GM23338 (cell line): ENCODE data around the gene RALGPS1. TPM values are rescaled to one million over a fixed set of nuclear protein-coding genes. Genes with fewer than 3 reads are reported as not detected.

Source experiments
- ATAC-seq: fragments of 200-7000 bp; cut with Tn5 transposase; 3 replicates; pipeline ENCODE4 v1.9.1; 2020
- DNase-seq: peaks from one replicate; pipeline ENCODE4 v3.0.0-alpha.2; 2015; ENCODE audit warnings: low spot score
- H2AFZ ChIP-seq: fragments of 200-600 bp; sonication (generic); 2 replicates; pipeline ENCODE4 v1.8.0; 2016; ENCODE audit warnings: antibody characterized with exemption, mild to moderate bottlenecking, moderate library complexity
- H3F3A ChIP-seq: fragments of 200-600 bp; sonication (generic); replicated peaks from 2 replicates; pipeline ENCODE4 v1.8.0; 2017; ENCODE audit warnings: antibody characterized with exemption, mixed run types, low read depth
- H3K27ac ChIP-seq: fragments of 200-600 bp; sonication (generic); 2 replicates; pipeline ENCODE4 v1.6.1; 2016; ENCODE audit warnings: low read depth
- H3K27me3 ChIP-seq: fragments of 200-600 bp; sonication (generic); 2 replicates; pipeline ENCODE4 v1.8.0; 2016; ENCODE audit warnings: mild to moderate bottlenecking, mixed run types, moderate library complexity; ENCODE audit not compliant: insufficient read depth
- H3K36me3 ChIP-seq: fragments of 200-600 bp; sonication (generic); 2 replicates; pipeline ENCODE4 v1.8.0; 2016; ENCODE audit warnings: mild to moderate bottlenecking; ENCODE audit not compliant: insufficient read depth
- H3K4me1 ChIP-seq: fragments of 200-600 bp; sonication (generic); 2 replicates; pipeline ENCODE4 v1.8.0; 2016; ENCODE audit warnings: mild to moderate bottlenecking, moderate library complexity; ENCODE audit not compliant: insufficient read depth
- H3K4me2 ChIP-seq: fragments of 200-600 bp; sonication (generic); 2 replicates; pipeline ENCODE4 v1.7.1; 2017; ENCODE audit warnings: mixed run types
- H3K4me3 ChIP-seq: fragments of 200-600 bp; sonication (generic); 2 replicates; pipeline ENCODE4 v1.6.1; 2016; ENCODE audit warnings: mixed run types
- H3K79me2 ChIP-seq: fragments of 200-600 bp; sonication (generic); replicated peaks from 2 replicates; pipeline ENCODE4 v1.8.0; 2017; ENCODE audit warnings: mild to moderate bottlenecking; ENCODE audit not compliant: insufficient read depth
- H3K9me2 ChIP-seq: fragments of 200-600 bp; sonication (generic); 2 replicates; pipeline ENCODE4 v1.8.0; 2017; ENCODE audit not compliant: insufficient read depth
- H4K20me1 ChIP-seq: fragments of 200-600 bp; sonication (generic); replicated peaks from 2 replicates; pipeline ENCODE4 v1.8.0; 2017; ENCODE audit warnings: mild to moderate bottlenecking; ENCODE audit not compliant: insufficient read depth
- H3K27ac Mint-ChIP-seq: 2 replicates; pipeline ENCODE4 v1.8.0; 2020; ENCODE audit warnings: inconsistent platforms, mild to moderate bottlenecking, moderate library complexity, mixed read lengths
- H3K27me3 Mint-ChIP-seq: 3 replicates; pipeline ENCODE4 v1.8.0; 2022; ENCODE audit warnings: low read depth, mild to moderate bottlenecking, moderate library complexity, mixed read lengths, inconsistent platforms; ENCODE audit not compliant: insufficient read depth, poor library complexity
- H3K36me3 Mint-ChIP-seq: 3 replicates; pipeline ENCODE4 v1.8.0; 2021; ENCODE audit warnings: low read depth, mild to moderate bottlenecking, inconsistent platforms, moderate library complexity, mixed read lengths
- H3K4me1 Mint-ChIP-seq: 3 replicates; pipeline ENCODE4 v1.8.0; 2020; ENCODE audit warnings: mild to moderate bottlenecking, inconsistent platforms, mixed read lengths
- H3K4me3 Mint-ChIP-seq: 3 replicates; pipeline ENCODE4 v1.8.0; 2021; ENCODE audit warnings: moderate library complexity, mild to moderate bottlenecking, inconsistent platforms, mixed read lengths
- H3K9me3 Mint-ChIP-seq: 3 replicates; pipeline ENCODE4 v1.8.0; 2020; ENCODE audit warnings: moderate library complexity, mild to moderate bottlenecking, inconsistent platforms, mixed read lengths
- CREB1 ChIP-seq: fragments of 250-450 bp; sonication (Bioruptor Pico); IDR thresholded peaks from 2 replicates; pipeline ENCODE4 v1.5.0; 2020; ENCODE audit warnings: low read depth, mild to moderate bottlenecking, moderate library complexity
- EZH2 ChIP-seq: fragments of 200-600 bp; sonication (generic); IDR thresholded peaks from one replicate; pipeline ENCODE4 v1.8.0; 2017; ENCODE audit warnings: antibody characterized with exemption, mild to moderate bottlenecking, low read depth; ENCODE audit not compliant: unreplicated experiment
- EZH2phosphoT487 ChIP-seq: fragments of 200-600 bp; sonication (generic); IDR thresholded peaks from one replicate; pipeline ENCODE4 v1.8.1; 2018; ENCODE audit warnings: antibody characterized with exemption; ENCODE audit not compliant: unreplicated experiment
- JUNB ChIP-seq: IDR thresholded peaks from one replicate; pipeline ENCODE4 v1.6.1; 2016; ENCODE audit warnings: antibody characterized with exemption; ENCODE audit not compliant: unreplicated experiment
- NANOG ChIP-seq: IDR thresholded peaks from 2 replicates; pipeline ENCODE4 v1.6.1; 2016; ENCODE audit warnings: antibody characterized with exemption, borderline replicate concordance
- POLR2AphosphoS5 ChIP-seq: IDR thresholded peaks from 2 replicates; pipeline ENCODE4 v1.6.1; 2016; ENCODE audit warnings: antibody characterized with exemption, low read depth
- ZNF114 ChIP-seq: fragments of 250-450 bp; sonication (Bioruptor Pico); IDR thresholded peaks from 2 replicates; pipeline ENCODE4 v1.5.0; 2020; ENCODE audit warnings: mild to moderate bottlenecking, moderate library complexity
- ZNF331 ChIP-seq: fragments of 250-450 bp; sonication (Bioruptor Pico); IDR thresholded peaks from 2 replicates; pipeline ENCODE4 v1.5.0; 2020; ENCODE audit warnings: low read depth, mild to moderate bottlenecking, moderate library complexity
- polyA plus RNA-seq: library from polyadenylated mRNA; unstranded; fragments of >200 nt; fragmentation: Nextera tagmentation; extraction: Ambion mirVana; gene quantifications from 2 replicates; pipeline ENCODE4 v1.2.1, GENCODE V29; 2016
- total RNA-seq: library from RNA; depleted of rRNA; stranded (reverse); fragments of >200 nt; shearing (Covaris generic); gene quantifications from 2 replicates; pipeline ENCODE4 v1.2.3, GENCODE V29; 2014
- TF ChIP-seq, protein P1 (sequence below): IDR thresholded peaks from one replicate; pipeline ENCODE4 v1.6.1; 2018; ENCODE audit warnings: antibody characterized with exemption; ENCODE audit not compliant: unreplicated experiment
- TF ChIP-seq, protein P2 (sequence below): IDR thresholded peaks from 2 replicates; pipeline ENCODE4 v1.6.1; 2016; ENCODE audit warnings: antibody characterized with exemption
- TF ChIP-seq, protein P3 (sequence below), 2 experiments: fragments of 200-600 bp in 1 of 2; sonication (generic) in 1 of 2; conservative IDR thresholded peaks; 2 replicates each; pipeline versions ENCODE4 v1.5.1 to v1.6.1; 2016 to 2017; ENCODE audit warnings: antibody characterized with exemption in 2 of 2, low read depth in 2 of 2, mild to moderate bottlenecking in 2 of 2, moderate library complexity in 1 of 2

Gene RALGPS1
- total and polyA plus RNA-seq, 2 experiments from 2014 or later: 18.2 to 57.1 TPM

DNA sequence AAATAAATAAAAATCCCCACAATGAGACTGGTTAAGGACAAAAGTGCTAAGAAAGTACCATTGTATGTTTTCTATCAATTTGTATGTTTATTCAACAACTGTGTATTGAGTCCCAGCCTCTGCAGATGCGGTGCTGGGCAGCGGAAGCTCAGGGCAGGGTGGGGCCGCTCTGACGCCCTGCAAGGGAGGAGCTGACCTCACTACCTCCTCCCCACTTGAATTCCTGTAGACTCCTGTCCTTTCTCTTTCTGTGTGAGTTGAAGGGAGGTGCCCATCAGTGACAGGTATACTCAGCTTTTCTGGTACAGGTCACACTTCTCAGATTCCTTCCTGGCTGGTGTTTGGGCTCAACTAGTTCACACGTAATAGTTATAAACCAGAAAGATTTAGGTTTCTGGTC is 180.8 kb downstream of the RALGPS1 start:
- H3K9me3 Mint-ChIP-seq: no peaks in the 10 kb centered on the region
- H3K4me1 Mint-ChIP-seq: peaks cover 16% of the 10 kb centered on the region
- Histone ChIP-seq H4K20me1 (peaks cover 3% of the 10 kb centered on the region; the same call in 1 of the 2 replicates), H3K27me3 (no peaks in the 10 kb centered on the region), H3K4me3 (no peak overlapping the region), H3K27ac (no peak overlapping the region), H3K4me1 (no peaks in the 10 kb centered on the region), H3K36me3 (no peaks in the 10 kb centered on the region), H3F3A (no peaks in the 10 kb centered on the region), H2AFZ (no peak overlapping the region), H3K9me2 (no peaks in the 10 kb centered on the region), H3K4me2 (no peak overlapping the region), H3K79me2 (no peaks in the 10 kb centered on the region)
- no peak overlapping the region for H3K27ac Mint-ChIP-seq
- H3K27me3 Mint-ChIP-seq: peaks cover 11% of the 10 kb centered on the region
- no peaks in the 10 kb centered on the region for H3K36me3 Mint-ChIP-seq
- no peak for DNase-seq
- H3K4me3 Mint-ChIP-seq: no peak overlapping the region
- TF ChIP-seq NANOG: no peak
- TF ChIP-seq, protein P1, sequence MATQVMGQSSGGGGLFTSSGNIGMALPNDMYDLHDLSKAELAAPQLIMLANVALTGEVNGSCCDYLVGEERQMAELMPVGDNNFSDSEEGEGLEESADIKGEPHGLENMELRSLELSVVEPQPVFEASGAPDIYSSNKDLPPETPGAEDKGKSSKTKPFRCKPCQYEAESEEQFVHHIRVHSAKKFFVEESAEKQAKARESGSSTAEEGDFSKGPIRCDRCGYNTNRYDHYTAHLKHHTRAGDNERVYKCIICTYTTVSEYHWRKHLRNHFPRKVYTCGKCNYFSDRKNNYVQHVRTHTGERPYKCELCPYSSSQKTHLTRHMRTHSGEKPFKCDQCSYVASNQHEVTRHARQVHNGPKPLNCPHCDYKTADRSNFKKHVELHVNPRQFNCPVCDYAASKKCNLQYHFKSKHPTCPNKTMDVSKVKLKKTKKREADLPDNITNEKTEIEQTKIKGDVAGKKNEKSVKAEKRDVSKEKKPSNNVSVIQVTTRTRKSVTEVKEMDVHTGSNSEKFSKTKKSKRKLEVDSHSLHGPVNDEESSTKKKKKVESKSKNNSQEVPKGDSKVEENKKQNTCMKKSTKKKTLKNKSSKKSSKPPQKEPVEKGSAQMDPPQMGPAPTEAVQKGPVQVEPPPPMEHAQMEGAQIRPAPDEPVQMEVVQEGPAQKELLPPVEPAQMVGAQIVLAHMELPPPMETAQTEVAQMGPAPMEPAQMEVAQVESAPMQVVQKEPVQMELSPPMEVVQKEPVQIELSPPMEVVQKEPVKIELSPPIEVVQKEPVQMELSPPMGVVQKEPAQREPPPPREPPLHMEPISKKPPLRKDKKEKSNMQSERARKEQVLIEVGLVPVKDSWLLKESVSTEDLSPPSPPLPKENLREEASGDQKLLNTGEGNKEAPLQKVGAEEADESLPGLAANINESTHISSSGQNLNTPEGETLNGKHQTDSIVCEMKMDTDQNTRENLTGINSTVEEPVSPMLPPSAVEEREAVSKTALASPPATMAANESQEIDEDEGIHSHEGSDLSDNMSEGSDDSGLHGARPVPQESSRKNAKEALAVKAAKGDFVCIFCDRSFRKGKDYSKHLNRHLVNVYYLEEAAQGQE: no peak
- TF ChIP-seq, protein P2, sequence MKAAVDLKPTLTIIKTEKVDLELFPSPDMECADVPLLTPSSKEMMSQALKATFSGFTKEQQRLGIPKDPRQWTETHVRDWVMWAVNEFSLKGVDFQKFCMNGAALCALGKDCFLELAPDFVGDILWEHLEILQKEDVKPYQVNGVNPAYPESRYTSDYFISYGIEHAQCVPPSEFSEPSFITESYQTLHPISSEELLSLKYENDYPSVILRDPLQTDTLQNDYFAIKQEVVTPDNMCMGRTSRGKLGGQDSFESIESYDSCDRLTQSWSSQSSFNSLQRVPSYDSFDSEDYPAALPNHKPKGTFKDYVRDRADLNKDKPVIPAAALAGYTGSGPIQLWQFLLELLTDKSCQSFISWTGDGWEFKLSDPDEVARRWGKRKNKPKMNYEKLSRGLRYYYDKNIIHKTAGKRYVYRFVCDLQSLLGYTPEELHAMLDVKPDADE: no peak
- TF ChIP-seq ZNF114: no peak
- TF ChIP-seq CREB1 (CRISPR knock-in tag): no peak
- TF ChIP-seq, protein P3, sequence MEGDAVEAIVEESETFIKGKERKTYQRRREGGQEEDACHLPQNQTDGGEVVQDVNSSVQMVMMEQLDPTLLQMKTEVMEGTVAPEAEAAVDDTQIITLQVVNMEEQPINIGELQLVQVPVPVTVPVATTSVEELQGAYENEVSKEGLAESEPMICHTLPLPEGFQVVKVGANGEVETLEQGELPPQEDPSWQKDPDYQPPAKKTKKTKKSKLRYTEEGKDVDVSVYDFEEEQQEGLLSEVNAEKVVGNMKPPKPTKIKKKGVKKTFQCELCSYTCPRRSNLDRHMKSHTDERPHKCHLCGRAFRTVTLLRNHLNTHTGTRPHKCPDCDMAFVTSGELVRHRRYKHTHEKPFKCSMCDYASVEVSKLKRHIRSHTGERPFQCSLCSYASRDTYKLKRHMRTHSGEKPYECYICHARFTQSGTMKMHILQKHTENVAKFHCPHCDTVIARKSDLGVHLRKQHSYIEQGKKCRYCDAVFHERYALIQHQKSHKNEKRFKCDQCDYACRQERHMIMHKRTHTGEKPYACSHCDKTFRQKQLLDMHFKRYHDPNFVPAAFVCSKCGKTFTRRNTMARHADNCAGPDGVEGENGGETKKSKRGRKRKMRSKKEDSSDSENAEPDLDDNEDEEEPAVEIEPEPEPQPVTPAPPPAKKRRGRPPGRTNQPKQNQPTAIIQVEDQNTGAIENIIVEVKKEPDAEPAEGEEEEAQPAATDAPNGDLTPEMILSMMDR (conservative IDR thresholded peaks at IDR 0.05; ENCODE audit: low read depth in 2 of 2): no peak
- no peak for TF ChIP-seq POLR2AphosphoS5
- TF ChIP-seq JUNB: no peak
- no peak for TF ChIP-seq ZNF331 (CRISPR knock-in tag)
- TF ChIP-seq EZH2: no peak
- TF ChIP-seq EZH2phosphoT487: no peak
- peak; percentile 26 for ATAC-seq
